ENCODE results near the gene CD80.
A peak's percentile ranks its signal among the peaks of the same experiment; 100 is the strongest.

DNA sequence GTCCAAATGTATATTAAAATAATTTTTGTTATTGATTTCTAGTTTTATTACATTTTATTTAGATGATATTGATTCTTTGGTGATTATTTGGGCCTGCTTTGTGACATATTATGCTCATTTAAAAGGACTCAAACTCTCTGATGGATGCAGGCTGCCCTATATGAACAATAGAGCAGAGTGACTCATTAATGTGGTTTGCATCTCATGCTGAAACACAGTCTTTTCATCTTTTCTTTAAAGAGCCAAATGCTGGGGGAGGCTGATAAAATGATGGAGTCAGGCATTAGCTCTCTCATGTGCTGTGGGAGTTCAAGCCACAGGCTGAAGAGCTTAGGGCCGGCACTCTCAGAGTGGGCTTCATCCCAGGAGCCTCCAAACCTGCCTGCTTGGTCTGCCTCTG, 45.5 kb upstream of the CD80 start:
- TF ChIP-seq, protein P1, sequence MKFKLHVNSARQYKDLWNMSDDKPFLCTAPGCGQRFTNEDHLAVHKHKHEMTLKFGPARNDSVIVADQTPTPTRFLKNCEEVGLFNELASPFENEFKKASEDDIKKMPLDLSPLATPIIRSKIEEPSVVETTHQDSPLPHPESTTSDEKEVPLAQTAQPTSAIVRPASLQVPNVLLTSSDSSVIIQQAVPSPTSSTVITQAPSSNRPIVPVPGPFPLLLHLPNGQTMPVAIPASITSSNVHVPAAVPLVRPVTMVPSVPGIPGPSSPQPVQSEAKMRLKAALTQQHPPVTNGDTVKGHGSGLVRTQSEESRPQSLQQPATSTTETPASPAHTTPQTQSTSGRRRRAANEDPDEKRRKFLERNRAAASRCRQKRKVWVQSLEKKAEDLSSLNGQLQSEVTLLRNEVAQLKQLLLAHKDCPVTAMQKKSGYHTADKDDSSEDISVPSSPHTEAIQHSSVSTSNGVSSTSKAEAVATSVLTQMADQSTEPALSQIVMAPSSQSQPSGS (IDR thresholded peaks at IDR 0.05; ENCODE audit: low read length), result no peak
- TF ChIP-seq EP300 (IDR thresholded peaks at IDR 0.05; ENCODE audit: borderline replicate concordance in 1 of 2, control insufficient read depth in 1 of 2, low read depth in 2 of 2, low read length in 2 of 2), result no peak
- no peak for TF ChIP-seq FOXK2 (IDR thresholded peaks at IDR 0.05)
- TF ChIP-seq EED (IDR thresholded peaks at IDR 0.05; ENCODE audit: low read depth), result no peak
- TF ChIP-seq EZH2 (IDR thresholded peaks at IDR 0.05; ENCODE audit: borderline replicate concordance, control insufficient read depth, low read depth, low read length), result no peak
- no peak for TF ChIP-seq SRF (IDR thresholded peaks at IDR 0.05; ENCODE audit: low read depth in 2 of 2, low read length in 2 of 2)
- TF ChIP-seq ATF7 (IDR thresholded peaks at IDR 0.05; ENCODE audit: low read depth), result 0 out of 2 replicates have a peak, but pooled peaks have one; percentile 21
- TF ChIP-seq, protein P2, sequence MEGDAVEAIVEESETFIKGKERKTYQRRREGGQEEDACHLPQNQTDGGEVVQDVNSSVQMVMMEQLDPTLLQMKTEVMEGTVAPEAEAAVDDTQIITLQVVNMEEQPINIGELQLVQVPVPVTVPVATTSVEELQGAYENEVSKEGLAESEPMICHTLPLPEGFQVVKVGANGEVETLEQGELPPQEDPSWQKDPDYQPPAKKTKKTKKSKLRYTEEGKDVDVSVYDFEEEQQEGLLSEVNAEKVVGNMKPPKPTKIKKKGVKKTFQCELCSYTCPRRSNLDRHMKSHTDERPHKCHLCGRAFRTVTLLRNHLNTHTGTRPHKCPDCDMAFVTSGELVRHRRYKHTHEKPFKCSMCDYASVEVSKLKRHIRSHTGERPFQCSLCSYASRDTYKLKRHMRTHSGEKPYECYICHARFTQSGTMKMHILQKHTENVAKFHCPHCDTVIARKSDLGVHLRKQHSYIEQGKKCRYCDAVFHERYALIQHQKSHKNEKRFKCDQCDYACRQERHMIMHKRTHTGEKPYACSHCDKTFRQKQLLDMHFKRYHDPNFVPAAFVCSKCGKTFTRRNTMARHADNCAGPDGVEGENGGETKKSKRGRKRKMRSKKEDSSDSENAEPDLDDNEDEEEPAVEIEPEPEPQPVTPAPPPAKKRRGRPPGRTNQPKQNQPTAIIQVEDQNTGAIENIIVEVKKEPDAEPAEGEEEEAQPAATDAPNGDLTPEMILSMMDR (IDR thresholded peaks at IDR 0.05 in 2 of 3, conservative IDR thresholded peaks at IDR 0.05 in 1 of 3; ENCODE audit: control insufficient read depth in 2 of 3, extremely low read depth in 1 of 3, insufficient read depth in 1 of 3, low read depth in 3 of 3, low read length in 3 of 3), result no peak
- TF ChIP-seq, protein P3, sequence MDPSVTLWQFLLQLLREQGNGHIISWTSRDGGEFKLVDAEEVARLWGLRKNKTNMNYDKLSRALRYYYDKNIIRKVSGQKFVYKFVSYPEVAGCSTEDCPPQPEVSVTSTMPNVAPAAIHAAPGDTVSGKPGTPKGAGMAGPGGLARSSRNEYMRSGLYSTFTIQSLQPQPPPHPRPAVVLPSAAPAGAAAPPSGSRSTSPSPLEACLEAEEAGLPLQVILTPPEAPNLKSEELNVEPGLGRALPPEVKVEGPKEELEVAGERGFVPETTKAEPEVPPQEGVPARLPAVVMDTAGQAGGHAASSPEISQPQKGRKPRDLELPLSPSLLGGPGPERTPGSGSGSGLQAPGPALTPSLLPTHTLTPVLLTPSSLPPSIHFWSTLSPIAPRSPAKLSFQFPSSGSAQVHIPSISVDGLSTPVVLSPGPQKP (IDR thresholded peaks at IDR 0.05; ENCODE audit: low read depth, low read length), result no peak
- TF ChIP-seq CBX3 (IDR thresholded peaks at IDR 0.05; ENCODE audit: borderline replicate concordance, low read depth), result no peak
- TF ChIP-seq HDAC6 (IDR thresholded peaks at IDR 0.05; ENCODE audit: unreplicated experiment), result no peak
- no peak for TF ChIP-seq SMC3 (IDR thresholded peaks at IDR 0.05; ENCODE audit: borderline replicate concordance, low read length)
